HepG2 (cell line): Measurements from ENCODE around the gene KDM3B. TPM values are rescaled to one million over a fixed set of nuclear protein-coding genes. Genes with fewer than 3 reads are reported as not detected.

ENCODE experiments used
- AFF4 ChIP-seq: sonication (generic); formaldehyde crosslinking; IDR thresholded peaks from 2 replicates; pipeline ENCODE4 v1.4.0; 2020; ENCODE audit warnings: missing genetic modification reagents
- KDM1A ChIP-seq: IDR thresholded peaks from 2 replicates; pipeline ENCODE4 v1.6.1; 2016; ENCODE audit warnings: missing compliant biosample characterization
- KDM4B ChIP-seq: sonication (generic); formaldehyde crosslinking; IDR thresholded peaks from 2 replicates; pipeline ENCODE4 v1.4.0; 2020; ENCODE audit warnings: missing genetic modification reagents
- MXD3 ChIP-seq: IDR thresholded peaks from 2 replicates; pipeline ENCODE4 v1.6.1; 2016; ENCODE audit warnings: mild to moderate bottlenecking, missing biosample characterization, missing genetic modification reagents
- POLR2G ChIP-seq: fragments of 200-400 bp; formaldehyde crosslinking; IDR thresholded peaks from 2 replicates; pipeline ENCODE4 v1.6.1; 2018; ENCODE audit warnings: mild to moderate bottlenecking, low read depth, low read length, moderate library complexity
- UBTF ChIP-seq: sonication (generic); formaldehyde crosslinking; IDR thresholded peaks from 2 replicates; pipeline ENCODE4 v1.4.0; 2020; ENCODE audit warnings: mild to moderate bottlenecking, missing genetic modification reagents
- ZFP36 ChIP-seq: fragments of 150-350 bp; IDR thresholded peaks from 2 replicates; pipeline ENCODE4 v1.6.1; 2018; ENCODE audit warnings: borderline replicate concordance, low read length, low read depth; ENCODE audit not compliant: partially characterized antibody
- ZNF230 ChIP-seq: sonication (generic); formaldehyde crosslinking; IDR thresholded peaks from 2 replicates; pipeline ENCODE4 v1.4.0; 2020; ENCODE audit warnings: mild to moderate bottlenecking, missing genetic modification reagents
- ZNF546 ChIP-seq: sonication (generic); formaldehyde crosslinking; conservative IDR thresholded peaks from 2 replicates; pipeline ENCODE4 v1.8.1; 2023; ENCODE audit warnings: mild to moderate bottlenecking, missing genetic modification reagents
- polyA plus RNA-seq, 8 experiments: library from polyadenylated mRNA; depleted of rRNA in 3 of 8; stranded (reverse) in 7 of 8; unstranded in 1 of 8; fragments of >200 nt; fragmentation: Illumina TruSeq in 4 of 8; extraction: Trizol in 4 of 8; gene quantifications; 2 replicates each; pipeline versions ENCODE4 v1.2.1 to v1.2.3, GENCODE V29; 2011 to 2016; ENCODE audit warnings: low read depth in 4 of 8, missing spikeins in 1 of 8, mixed read lengths in 1 of 8; ENCODE audit not compliant: insufficient read depth in 1 of 8
- total RNA-seq, 5 experiments: library from RNA; depleted of rRNA; stranded (reverse); fragments of >200 nt; fragmentation: Illumina TruSeq; extraction: Trizol; gene quantifications; 2 replicates each; pipeline ENCODE4 v1.2.3, GENCODE V29; 2016; ENCODE audit warnings: low read depth in 1 of 5
- TF ChIP-seq, protein P1 (sequence below): sonication (generic); formaldehyde crosslinking; IDR thresholded peaks from 2 replicates; pipeline ENCODE4 v1.5.0; 2020; ENCODE audit warnings: mild to moderate bottlenecking, missing genetic modification reagents, borderline replicate concordance
- TF ChIP-seq, protein P2 (sequence below): sonication (generic); formaldehyde crosslinking; IDR thresholded peaks from 2 replicates; pipeline ENCODE4 v1.4.0; 2020; ENCODE audit warnings: mild to moderate bottlenecking, missing genetic modification reagents, borderline replicate concordance

Gene KDM3B
- total and polyA plus RNA-seq, 2 of the 13 experiments (the other 11 are each of a cell fraction or from before 2014, with no cell fraction given), result 19.7 to 34.3 TPM

- TF ChIP-seq ZNF230 (CRISPR knock-in tag) (no peak), ZFP36 (no peak), ZNF546 (CRISPR knock-in tag) (no peak), UBTF (CRISPR knock-in tag) (no peak; the same call in 1 of the 2 replicates), KDM1A (CRISPR knock-in tag) (no peak), AFF4 (CRISPR knock-in tag) (no peak), MXD3 (CRISPR knock-in tag) (no peak), POLR2G (no peak), KDM4B (no peak)
- TF ChIP-seq, protein P1, sequence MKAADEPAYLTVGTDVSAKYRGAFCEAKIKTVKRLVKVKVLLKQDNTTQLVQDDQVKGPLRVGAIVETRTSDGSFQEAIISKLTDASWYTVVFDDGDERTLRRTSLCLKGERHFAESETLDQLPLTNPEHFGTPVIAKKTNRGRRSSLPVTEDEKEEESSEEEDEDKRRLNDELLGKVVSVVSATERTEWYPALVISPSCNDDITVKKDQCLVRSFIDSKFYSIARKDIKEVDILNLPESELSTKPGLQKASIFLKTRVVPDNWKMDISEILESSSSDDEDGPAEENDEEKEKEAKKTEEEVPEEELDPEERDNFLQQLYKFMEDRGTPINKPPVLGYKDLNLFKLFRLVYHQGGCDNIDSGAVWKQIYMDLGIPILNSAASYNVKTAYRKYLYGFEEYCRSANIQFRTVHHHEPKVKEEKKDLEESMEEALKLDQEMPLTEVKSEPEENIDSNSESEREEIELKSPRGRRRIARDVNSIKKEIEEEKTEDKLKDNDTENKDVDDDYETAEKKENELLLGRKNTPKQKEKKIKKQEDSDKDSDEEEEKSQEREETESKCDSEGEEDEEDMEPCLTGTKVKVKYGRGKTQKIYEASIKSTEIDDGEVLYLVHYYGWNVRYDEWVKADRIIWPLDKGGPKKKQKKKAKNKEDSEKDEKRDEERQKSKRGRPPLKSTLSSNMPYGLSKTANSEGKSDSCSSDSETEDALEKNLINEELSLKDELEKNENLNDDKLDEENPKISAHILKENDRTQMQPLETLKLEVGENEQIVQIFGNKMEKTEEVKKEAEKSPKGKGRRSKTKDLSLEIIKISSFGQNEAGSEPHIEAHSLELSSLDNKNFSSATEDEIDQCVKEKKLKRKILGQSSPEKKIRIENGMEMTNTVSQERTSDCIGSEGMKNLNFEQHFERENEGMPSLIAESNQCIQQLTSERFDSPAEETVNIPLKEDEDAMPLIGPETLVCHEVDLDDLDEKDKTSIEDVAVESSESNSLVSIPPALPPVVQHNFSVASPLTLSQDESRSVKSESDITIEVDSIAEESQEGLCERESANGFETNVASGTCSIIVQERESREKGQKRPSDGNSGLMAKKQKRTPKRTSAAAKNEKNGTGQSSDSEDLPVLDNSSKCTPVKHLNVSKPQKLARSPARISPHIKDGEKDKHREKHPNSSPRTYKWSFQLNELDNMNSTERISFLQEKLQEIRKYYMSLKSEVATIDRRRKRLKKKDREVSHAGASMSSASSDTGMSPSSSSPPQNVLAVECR (CRISPR knock-in tag), result no peak
- TF ChIP-seq, protein P2, sequence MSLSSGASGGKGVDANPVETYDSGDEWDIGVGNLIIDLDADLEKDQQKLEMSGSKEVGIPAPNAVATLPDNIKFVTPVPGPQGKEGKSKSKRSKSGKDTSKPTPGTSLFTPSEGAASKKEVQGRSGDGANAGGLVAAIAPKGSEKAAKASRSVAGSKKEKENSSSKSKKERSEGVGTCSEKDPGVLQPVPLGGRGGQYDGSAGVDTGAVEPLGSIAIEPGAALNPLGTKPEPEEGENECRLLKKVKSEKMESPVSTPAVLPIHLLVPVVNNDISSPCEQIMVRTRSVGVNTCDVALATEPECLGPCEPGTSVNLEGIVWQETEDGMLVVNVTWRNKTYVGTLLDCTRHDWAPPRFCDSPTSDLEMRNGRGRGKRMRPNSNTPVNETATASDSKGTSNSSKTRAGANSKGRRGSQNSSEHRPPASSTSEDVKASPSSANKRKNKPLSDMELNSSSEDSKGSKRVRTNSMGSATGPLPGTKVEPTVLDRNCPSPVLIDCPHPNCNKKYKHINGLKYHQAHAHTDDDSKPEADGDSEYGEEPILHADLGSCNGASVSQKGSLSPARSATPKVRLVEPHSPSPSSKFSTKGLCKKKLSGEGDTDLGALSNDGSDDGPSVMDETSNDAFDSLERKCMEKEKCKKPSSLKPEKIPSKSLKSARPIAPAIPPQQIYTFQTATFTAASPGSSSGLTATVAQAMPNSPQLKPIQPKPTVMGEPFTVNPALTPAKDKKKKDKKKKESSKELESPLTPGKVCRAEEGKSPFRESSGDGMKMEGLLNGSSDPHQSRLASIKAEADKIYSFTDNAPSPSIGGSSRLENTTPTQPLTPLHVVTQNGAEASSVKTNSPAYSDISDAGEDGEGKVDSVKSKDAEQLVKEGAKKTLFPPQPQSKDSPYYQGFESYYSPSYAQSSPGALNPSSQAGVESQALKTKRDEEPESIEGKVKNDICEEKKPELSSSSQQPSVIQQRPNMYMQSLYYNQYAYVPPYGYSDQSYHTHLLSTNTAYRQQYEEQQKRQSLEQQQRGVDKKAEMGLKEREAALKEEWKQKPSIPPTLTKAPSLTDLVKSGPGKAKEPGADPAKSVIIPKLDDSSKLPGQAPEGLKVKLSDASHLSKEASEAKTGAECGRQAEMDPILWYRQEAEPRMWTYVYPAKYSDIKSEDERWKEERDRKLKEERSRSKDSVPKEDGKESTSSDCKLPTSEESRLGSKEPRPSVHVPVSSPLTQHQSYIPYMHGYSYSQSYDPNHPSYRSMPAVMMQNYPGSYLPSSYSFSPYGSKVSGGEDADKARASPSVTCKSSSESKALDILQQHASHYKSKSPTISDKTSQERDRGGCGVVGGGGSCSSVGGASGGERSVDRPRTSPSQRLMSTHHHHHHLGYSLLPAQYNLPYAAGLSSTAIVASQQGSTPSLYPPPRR (CRISPR knock-in tag), result no peak
Observed at GRCh38 chr5:138440159-138441073, 87.9 kb downstream of the KDM3B start (continued).
